ENCODE results near the gene TAGAP. TPM values are rescaled to one million over a fixed set of nuclear protein-coding genes. Genes with fewer than 3 reads are reported as not detected.

The TAGAP gene
- total and polyA plus RNA-seq, 8 donors, result 0.93 to 4.1 (median 2.0) TPM; not detected in 1

DNA sequence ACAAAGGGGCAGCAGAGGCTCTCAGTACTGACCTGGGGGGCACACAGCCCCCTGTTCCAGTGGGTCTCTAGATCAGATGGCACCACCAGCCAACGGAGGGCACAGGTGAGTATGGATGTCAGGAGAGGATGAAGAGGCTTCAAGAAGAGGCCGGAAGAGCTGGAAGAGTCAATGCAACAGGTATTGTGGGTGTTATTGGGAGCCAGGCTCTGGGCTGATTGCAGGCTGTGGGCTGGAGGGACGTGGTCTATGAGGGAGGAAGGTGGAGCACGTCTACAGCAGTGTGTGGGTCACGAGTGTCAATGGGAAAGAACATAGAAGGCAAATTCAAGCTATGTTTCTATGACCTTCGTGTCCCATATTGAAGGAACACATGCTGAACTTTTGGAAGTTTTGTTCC, 18.8 kb upstream of the TAGAP start:
- peak overlapping the region in 3 of 5 donors; percentile 14 to 79 (median 71) for H3K27ac ChIP-seq
- 74 to 80% (median 78%) methylated on average over 6 of the region's 6 CpGs for WGBS, 5 donors
- TF ChIP-seq, protein P1, sequence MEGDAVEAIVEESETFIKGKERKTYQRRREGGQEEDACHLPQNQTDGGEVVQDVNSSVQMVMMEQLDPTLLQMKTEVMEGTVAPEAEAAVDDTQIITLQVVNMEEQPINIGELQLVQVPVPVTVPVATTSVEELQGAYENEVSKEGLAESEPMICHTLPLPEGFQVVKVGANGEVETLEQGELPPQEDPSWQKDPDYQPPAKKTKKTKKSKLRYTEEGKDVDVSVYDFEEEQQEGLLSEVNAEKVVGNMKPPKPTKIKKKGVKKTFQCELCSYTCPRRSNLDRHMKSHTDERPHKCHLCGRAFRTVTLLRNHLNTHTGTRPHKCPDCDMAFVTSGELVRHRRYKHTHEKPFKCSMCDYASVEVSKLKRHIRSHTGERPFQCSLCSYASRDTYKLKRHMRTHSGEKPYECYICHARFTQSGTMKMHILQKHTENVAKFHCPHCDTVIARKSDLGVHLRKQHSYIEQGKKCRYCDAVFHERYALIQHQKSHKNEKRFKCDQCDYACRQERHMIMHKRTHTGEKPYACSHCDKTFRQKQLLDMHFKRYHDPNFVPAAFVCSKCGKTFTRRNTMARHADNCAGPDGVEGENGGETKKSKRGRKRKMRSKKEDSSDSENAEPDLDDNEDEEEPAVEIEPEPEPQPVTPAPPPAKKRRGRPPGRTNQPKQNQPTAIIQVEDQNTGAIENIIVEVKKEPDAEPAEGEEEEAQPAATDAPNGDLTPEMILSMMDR (IDR thresholded peaks at IDR 0.05), result no peak
- no peak for TF ChIP-seq EP300 (IDR thresholded peaks at IDR 0.05)
- no peak for TF ChIP-seq POLR2AphosphoS5 (IDR thresholded peaks at IDR 0.05)
- TF ChIP-seq POLR2A (IDR thresholded peaks at IDR 0.05), result no peak
- no peaks in the 10 kb centered on the region for H3K36me3 ChIP-seq
- intact Hi-C loops (cut with DNase I; ENCODE audit: low total_unique reads), result no loop called here
- H3K27me3 ChIP-seq, result peaks cover 0 to 7% (median 3%) of the 10 kb centered on the region in 3 donors
- peaks cover 0 to 14% (median 0%) of the 10 kb centered on the region in 4 donors for H3K4me1 ChIP-seq
- no peak for DNase-seq
- no peak overlapping the region for H3K4me3 ChIP-seq
- H3K9me3 ChIP-seq, result peaks cover 0 to 6% (median 0%) of the 10 kb centered on the region in 4 donors

DNA sequence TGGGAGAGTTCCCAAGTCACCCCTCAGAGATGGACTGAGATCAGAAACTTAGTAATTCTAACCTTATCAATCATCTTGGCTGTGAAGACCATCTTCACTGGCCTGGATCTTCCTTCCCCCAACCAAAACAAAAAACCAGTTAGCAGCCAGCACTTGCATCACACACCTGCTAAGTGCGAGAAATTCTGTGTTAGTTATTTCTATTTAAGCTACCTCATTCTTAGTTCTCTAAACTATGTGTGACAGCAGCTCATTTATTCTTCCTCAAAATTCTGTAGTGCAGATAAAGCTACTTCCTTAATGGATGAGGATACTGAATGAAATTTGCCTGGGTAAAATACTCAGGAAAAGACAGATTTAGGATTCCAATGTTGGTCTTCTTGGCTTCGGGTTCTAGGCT, 18.2 kb upstream of the TAGAP start:
- Histone ChIP-seq H3K4me1 (peaks cover 0 to 12% (median 0%) of the 10 kb centered on the region in 4 donors), H3K9me3 (peaks cover 0 to 6% (median 0%) of the 10 kb centered on the region in 4 donors), H3K27me3 (peaks cover 0 to 10% (median 3%) of the 10 kb centered on the region in 3 donors), H3K4me3 (no peak overlapping the region), H3K27ac (peak overlapping the region in 4 of 5 donors; percentile 25 to 79 (median 63)), H3K36me3 (no peaks in the 10 kb centered on the region)
- no peak for DNase-seq
- no peak for TF ChIP-seq EP300 (IDR thresholded peaks at IDR 0.05)
- TF ChIP-seq POLR2AphosphoS5 (IDR thresholded peaks at IDR 0.05), result no peak
- no peak for TF ChIP-seq POLR2A (IDR thresholded peaks at IDR 0.05)
- TF ChIP-seq, protein P1 (IDR thresholded peaks at IDR 0.05), result no peak
- 63 to 83% (median 74%) methylated on average over 2 of the region's 2 CpGs for WGBS, 5 donors
- intact Hi-C loops (cut with DNase I; ENCODE audit: low total_unique reads), result no loop called here

DNA sequence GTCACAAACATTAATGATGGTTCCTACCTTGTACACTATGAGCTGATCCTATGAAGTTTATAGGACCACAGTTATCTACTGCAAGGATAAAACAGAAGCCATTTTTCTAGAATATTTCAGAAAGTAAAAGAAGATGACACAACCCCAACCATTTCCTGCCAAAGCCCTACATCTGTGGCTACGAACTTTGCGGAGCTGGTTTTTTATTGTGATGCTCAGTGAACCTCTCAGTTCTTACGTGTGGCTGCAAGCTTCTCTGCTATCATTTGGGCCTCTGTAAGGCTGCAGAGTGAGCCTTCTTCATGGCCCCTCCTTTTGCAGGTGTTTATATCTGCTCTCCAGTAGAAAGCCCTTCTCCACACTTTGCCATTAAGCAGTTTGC, 17.8 kb upstream of the TAGAP start:
- H3K9me3 ChIP-seq, result peaks cover 0 to 6% (median 0%) of the 10 kb centered on the region in 4 donors
- H3K27ac ChIP-seq, result peak overlapping the region in 4 of 5 donors; percentile 25 to 79 (median 63)
- TF ChIP-seq, protein P1 (IDR thresholded peaks at IDR 0.05), result no peak
- no peak for TF ChIP-seq POLR2AphosphoS5 (IDR thresholded peaks at IDR 0.05)
- no peak for TF ChIP-seq EP300 (IDR thresholded peaks at IDR 0.05)
- no peak for TF ChIP-seq POLR2A (IDR thresholded peaks at IDR 0.05)
- WGBS, 5 donors, result 64 to 82% (median 77%) methylated on average over 3 of the region's 3 CpGs
- peaks cover 0 to 14% (median 3%) of the 10 kb centered on the region in 3 donors for H3K27me3 ChIP-seq
- no peaks in the 10 kb centered on the region for H3K36me3 ChIP-seq
- peak in 1 of 2 donors; percentile 62 for DNase-seq
- intact Hi-C loops (cut with DNase I; ENCODE audit: low total_unique reads), result no loop called here
- no peak overlapping the region for H3K4me3 ChIP-seq
- H3K4me1 ChIP-seq, result peaks cover 0 to 12% (median 0%) of the 10 kb centered on the region in 4 donors

DNA sequence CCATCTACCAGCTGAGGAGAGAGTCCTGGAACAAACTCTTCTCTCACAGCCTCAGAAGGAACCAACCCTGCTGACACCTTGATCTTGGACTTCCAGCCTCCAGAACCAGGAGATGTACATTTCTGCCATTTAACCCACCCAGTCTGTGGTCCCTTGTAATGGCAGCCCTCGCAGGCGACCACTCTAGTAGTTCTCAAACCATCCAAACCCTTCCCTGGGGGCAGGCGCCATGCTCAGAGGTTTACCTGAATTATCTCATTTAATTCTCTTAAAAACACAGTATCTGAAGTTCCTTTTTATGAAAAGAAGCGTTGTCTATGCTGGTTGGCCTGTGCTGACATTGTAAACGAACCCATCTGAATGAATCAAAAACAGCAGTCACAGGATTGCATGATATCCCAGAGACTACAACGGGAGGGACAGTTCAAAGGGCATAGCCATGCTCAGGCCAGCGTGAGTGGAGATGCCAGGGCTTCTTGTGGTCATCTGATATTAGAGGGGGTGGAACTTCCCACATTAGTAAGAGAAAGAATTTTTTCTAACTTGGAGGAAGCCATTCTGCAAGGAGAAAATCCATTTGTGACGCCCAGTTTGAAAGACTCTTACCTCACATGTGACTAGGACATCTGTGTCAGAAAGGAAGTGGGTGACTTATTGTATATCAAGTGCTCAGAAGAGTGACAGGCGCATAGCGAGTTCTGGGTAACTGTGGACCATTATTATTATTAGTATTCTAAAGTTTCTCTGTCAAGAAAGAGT, 17.2 kb upstream of the TAGAP start:
- peak in 1 of 2 donors; percentile 53 for DNase-seq
- peaks cover 0 to 6% (median 0%) of the 10 kb centered on the region in 4 donors for H3K9me3 ChIP-seq
- peaks cover 0 to 20% (median 3%) of the 10 kb centered on the region in 3 donors for H3K27me3 ChIP-seq
- 68 to 78% (median 75%) methylated on average over 10 of the region's 10 CpGs for WGBS, 5 donors
- intact Hi-C loops (cut with DNase I; ENCODE audit: low total_unique reads), result no loop called here
- H3K4me1 ChIP-seq, result peaks cover 0 to 12% (median 0%) of the 10 kb centered on the region in 4 donors
- H3K27ac ChIP-seq, result peak overlapping the region; percentile 55 to 79 (median 66)
- TF ChIP-seq POLR2AphosphoS5 (IDR thresholded peaks at IDR 0.05), result no peak
- TF ChIP-seq, protein P1 (IDR thresholded peaks at IDR 0.05), result no peak
- TF ChIP-seq EP300 (IDR thresholded peaks at IDR 0.05), result no peak
- no peak for TF ChIP-seq POLR2A (IDR thresholded peaks at IDR 0.05)
- H3K4me3 ChIP-seq, result no peak overlapping the region
- H3K36me3 ChIP-seq, result no peaks in the 10 kb centered on the region

All from stomach (tissue), 9 donors.